Smooth muscle cell (in vitro differentiated cells): ENCODE measurements around the gene HAP1. TPM values are rescaled to one million over a fixed set of nuclear protein-coding genes. Genes with fewer than 3 reads are reported as not detected.

Experiments used
- DNase-seq: peaks from one replicate; lab custom pipeline; 2025; ENCODE audit not compliant: unreplicated experiment; lab: John Stamatoyannopoulos, UW
- H2AFZ ChIP-seq: fragments of 200-600 bp; sonication (generic); 2 replicates; pipeline ENCODE4 v1.6.0; 2016; ENCODE audit warnings: antibody characterized with exemption, low read depth, mild to moderate bottlenecking
- H3F3A ChIP-seq: fragments of 200-600 bp; sonication (generic); 2 replicates; pipeline ENCODE4 v1.6.0; 2017; ENCODE audit warnings: antibody characterized with exemption, low read depth
- H3K27ac ChIP-seq: fragments of 200-600 bp; sonication (generic); 2 replicates; pipeline ENCODE4 v1.5.1; 2016; ENCODE audit warnings: low read depth, mild to moderate bottlenecking
- H3K27me3 ChIP-seq: fragments of 200-600 bp; sonication (generic); 2 replicates; pipeline ENCODE4 v1.6.1; 2016; ENCODE audit warnings: low read depth, mild to moderate bottlenecking
- H3K36me3 ChIP-seq: fragments of 200-600 bp; sonication (generic); 2 replicates; pipeline ENCODE4 v1.5.1; 2016; ENCODE audit warnings: low read depth
- H3K4me1 ChIP-seq: fragments of 200-600 bp; sonication (generic); 2 replicates; pipeline ENCODE4 v1.5.1; 2016; ENCODE audit warnings: low read depth
- H3K4me2 ChIP-seq: fragments of 200-600 bp; sonication (generic); 2 replicates; pipeline ENCODE4 v1.6.0; 2016; ENCODE audit warnings: mild to moderate bottlenecking
- H3K4me3 ChIP-seq: fragments of 200-600 bp; sonication (generic); 2 replicates; pipeline ENCODE4 v1.5.1; 2016; ENCODE audit warnings: mild to moderate bottlenecking
- H3K79me2 ChIP-seq: fragments of 200-600 bp; sonication (generic); 2 replicates; pipeline ENCODE4 v1.6.0; 2016; ENCODE audit warnings: low read depth, mild to moderate bottlenecking
- H3K9ac ChIP-seq: fragments of 200-600 bp; sonication (generic); 2 replicates; pipeline ENCODE4 v1.6.0; 2016; ENCODE audit warnings: low read depth
- H3K9me3 ChIP-seq: fragments of 200-600 bp; sonication (generic); replicated peaks from 2 replicates; pipeline ENCODE4 v1.5.1; 2016; ENCODE audit warnings: low read depth
- H4K20me1 ChIP-seq: fragments of 200-600 bp; sonication (generic); 2 replicates; pipeline ENCODE4 v1.6.0; 2016; ENCODE audit warnings: low read depth
- WGBS: methylation state at CpG from one replicate; pipeline ENCODE4 v1.1.7; 2016; ENCODE audit warnings: low lambda C conversion rate; 5-methylcytosine and 5-hydroxymethylcytosine counted together
- polyA plus RNA-seq: library from polyadenylated mRNA; unstranded; fragments of >200 nt; fragmentation: Nextera tagmentation; extraction: Ambion mirVana; gene quantifications from 2 replicates; pipeline ENCODE4 v1.2.1, GENCODE V29; 2016
- total RNA-seq: library from RNA; depleted of rRNA; stranded (reverse); fragments of >200 nt; gene quantifications from 2 replicates; pipeline ENCODE4 v1.2.3, GENCODE V29; 2014
- TF ChIP-seq, protein P1 (sequence below): fragments of 200-600 bp; sonication (generic); IDR thresholded peaks from 2 replicates; pipeline ENCODE4 v1.5.1; 2017; ENCODE audit warnings: borderline replicate concordance, mild to moderate bottlenecking, antibody characterized with exemption; ENCODE audit not compliant: insufficient read depth, poor library complexity, severe bottlenecking

HAP1 gene
- total and polyA plus RNA-seq, 2 experiments from 2014 or later, result 0.36 to 0.73 TPM

DNA sequence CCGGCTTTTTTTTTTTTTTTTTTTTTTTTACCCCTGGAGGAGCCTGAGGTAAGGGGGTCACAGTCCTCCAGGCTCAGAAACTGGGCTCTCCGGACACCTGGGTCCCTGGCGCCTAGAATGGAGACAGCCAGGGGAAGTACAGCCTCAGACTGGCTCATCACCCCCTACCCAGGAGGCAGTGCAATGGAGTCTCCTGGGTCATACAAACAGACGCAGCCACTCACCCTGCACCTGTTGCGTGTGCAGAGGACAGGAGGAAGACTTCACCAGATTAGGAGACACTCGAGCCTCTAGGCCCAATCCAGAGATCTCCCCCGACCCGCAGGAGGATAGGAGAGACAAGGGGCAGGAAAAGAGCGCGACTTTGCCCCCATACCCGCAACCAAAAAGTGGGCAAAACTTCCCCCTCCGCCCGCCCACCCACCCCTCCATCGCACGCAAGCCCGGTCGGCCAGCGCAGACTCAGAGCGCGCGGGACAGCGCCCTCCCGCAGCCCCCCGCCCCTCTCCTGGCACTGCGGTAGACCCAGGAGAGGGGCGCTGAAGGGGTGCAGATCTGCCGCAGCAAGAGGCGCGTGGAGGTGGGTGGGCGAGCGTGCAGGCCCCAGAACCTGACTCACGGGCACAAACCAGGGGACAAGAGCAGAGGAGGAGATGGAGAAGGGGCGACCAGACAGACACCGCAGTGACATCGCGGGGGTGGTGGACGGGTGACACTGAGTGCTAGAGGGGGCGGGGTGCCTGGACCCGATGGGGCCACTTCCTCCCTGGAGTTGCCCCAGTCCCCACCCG is 900 bp downstream of the HAP1 start:
- H3K4me2 ChIP-seq, result peak overlapping the region; percentile 87
- peaks cover 11% of the 10 kb centered on the region for H3K4me1 ChIP-seq
- H3K27me3 ChIP-seq, result peaks cover 79% of the 10 kb centered on the region

DNA sequence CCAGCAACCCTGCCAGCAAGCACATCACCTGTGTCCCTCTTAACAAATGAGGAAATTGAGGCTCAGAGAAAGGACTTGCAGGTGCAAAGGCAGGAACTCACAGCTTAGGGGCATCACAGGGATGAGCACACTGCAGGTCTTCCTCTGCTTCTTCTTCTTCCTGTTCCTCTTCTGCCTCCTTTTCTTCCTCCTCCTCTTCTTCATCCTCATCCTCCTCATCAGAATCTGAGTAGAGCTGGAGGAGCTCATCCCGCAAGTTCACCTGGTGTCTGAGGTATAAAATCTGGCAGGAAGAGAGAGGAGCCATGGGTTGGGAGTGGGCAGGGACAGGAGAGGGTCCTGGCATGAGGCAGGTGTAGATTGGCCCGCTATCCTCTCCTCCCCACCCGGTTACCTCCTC is 2.6 kb downstream of the HAP1 start:
- no peak overlapping the region for H2AFZ ChIP-seq
- no peaks in the 10 kb centered on the region for H3K9me3 ChIP-seq
- TF ChIP-seq, protein P1, sequence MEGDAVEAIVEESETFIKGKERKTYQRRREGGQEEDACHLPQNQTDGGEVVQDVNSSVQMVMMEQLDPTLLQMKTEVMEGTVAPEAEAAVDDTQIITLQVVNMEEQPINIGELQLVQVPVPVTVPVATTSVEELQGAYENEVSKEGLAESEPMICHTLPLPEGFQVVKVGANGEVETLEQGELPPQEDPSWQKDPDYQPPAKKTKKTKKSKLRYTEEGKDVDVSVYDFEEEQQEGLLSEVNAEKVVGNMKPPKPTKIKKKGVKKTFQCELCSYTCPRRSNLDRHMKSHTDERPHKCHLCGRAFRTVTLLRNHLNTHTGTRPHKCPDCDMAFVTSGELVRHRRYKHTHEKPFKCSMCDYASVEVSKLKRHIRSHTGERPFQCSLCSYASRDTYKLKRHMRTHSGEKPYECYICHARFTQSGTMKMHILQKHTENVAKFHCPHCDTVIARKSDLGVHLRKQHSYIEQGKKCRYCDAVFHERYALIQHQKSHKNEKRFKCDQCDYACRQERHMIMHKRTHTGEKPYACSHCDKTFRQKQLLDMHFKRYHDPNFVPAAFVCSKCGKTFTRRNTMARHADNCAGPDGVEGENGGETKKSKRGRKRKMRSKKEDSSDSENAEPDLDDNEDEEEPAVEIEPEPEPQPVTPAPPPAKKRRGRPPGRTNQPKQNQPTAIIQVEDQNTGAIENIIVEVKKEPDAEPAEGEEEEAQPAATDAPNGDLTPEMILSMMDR, result no peak
- H3K4me1 ChIP-seq, result peaks cover 11% of the 10 kb centered on the region
- no peaks in the 10 kb centered on the region for H3F3A ChIP-seq
- peaks cover 68% of the 10 kb centered on the region for H3K27me3 ChIP-seq
- no peaks in the 10 kb centered on the region for H3K79me2 ChIP-seq
- H3K27ac ChIP-seq, result no peak overlapping the region
- H3K4me2 ChIP-seq, result no peak overlapping the region
- WGBS, result 71% methylated on average over 2 of the region's 3 CpGs
- H3K9ac ChIP-seq, result no peak overlapping the region
- no peaks in the 10 kb centered on the region for H4K20me1 ChIP-seq
- DNase-seq, result no peak
- no peak overlapping the region for H3K4me3 ChIP-seq
- H3K36me3 ChIP-seq, result no peaks in the 10 kb centered on the region

More for the DNA sequence above, 900 bp downstream of the HAP1 start:
- Histone ChIP-seq H2AFZ (no peak overlapping the region), H3K27ac (no peak overlapping the region), H3K4me3 (peak overlapping the region; percentile 46), H3F3A (no peaks in the 10 kb centered on the region), H3K79me2 (no peaks in the 10 kb centered on the region), H3K9me3 (no peaks in the 10 kb centered on the region), H4K20me1 (no peaks in the 10 kb centered on the region), H3K36me3 (no peaks in the 10 kb centered on the region), H3K9ac (no peak overlapping the region)
- WGBS, result 28% methylated on average over 19 of the region's 40 CpGs
- no peak for DNase-seq
- TF ChIP-seq, protein P1, result no peak

DNA sequence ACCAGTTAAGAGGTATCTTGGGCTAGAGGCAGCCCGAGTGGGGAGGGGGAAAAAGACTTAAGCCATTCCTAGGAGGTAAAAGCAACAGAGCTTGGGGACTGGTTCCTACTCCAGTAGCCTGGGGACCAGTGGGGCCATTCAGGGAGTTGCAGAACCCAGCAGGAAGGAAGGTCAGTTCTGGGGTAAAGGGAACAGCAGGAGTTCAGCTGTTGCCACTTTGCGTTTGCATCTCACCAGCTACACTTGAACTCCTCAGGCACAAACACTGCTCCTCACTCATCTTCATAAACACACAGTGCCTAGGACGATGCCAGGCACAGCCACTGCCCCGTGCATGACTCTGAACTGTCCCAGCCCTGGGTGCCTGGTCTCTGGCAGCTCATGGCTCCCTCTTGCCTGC is 4.0 kb downstream of the HAP1 start:
- H4K20me1 ChIP-seq, result no peaks in the 10 kb centered on the region
- no peak overlapping the region for H3K27ac ChIP-seq
- no peak overlapping the region for H3K4me2 ChIP-seq
- H3K4me3 ChIP-seq, result no peak overlapping the region
- TF ChIP-seq, protein P1, result no peak
- WGBS, result 66% methylated on average over 4 of the region's 4 CpGs
- H2AFZ ChIP-seq, result no peak overlapping the region
- H3K4me1 ChIP-seq, result peaks cover 11% of the 10 kb centered on the region
- H3K36me3 ChIP-seq, result no peaks in the 10 kb centered on the region
- DNase-seq, result no peak
- no peaks in the 10 kb centered on the region for H3K9me3 ChIP-seq
- no peak overlapping the region for H3K9ac ChIP-seq
- no peaks in the 10 kb centered on the region for H3F3A ChIP-seq
- peaks cover 55% of the 10 kb centered on the region for H3K27me3 ChIP-seq
- H3K79me2 ChIP-seq, result no peaks in the 10 kb centered on the region

DNA sequence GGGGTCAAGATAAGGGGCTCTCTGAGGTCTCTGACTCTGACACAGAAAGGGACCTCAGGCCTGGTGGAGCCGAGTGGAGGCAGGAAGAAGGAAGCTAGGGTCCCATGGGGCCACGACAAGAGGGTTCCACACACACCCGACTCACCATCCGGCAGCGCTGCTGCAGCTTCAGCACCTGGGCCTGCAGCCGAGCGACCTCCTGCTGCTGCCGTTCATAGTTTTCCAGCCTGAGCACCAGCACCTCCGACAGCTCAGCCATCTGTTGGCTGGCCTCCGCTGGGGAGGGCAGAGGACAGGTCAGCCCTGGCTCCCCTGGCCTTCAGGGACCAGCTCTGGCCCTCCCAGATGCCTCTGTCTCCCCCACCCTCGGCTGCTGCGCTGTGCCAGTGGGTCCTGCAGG is 6.4 kb downstream of the HAP1 start:
- H3K9ac ChIP-seq, result no peak overlapping the region
- TF ChIP-seq, protein P1, result no peak

More for the DNA sequence above, 6.4 kb downstream of the HAP1 start:
- Histone ChIP-seq H3K36me3 (no peaks in the 10 kb centered on the region), H3K4me2 (no peak overlapping the region), H2AFZ (no peak overlapping the region), H3K79me2 (no peaks in the 10 kb centered on the region), H3F3A (no peaks in the 10 kb centered on the region), H3K27ac (no peak overlapping the region), H3K4me1 (no peaks in the 10 kb centered on the region), H3K27me3 (peaks cover 30% of the 10 kb centered on the region), H3K4me3 (no peak overlapping the region), H4K20me1 (no peaks in the 10 kb centered on the region), H3K9me3 (no peaks in the 10 kb centered on the region)
- WGBS, result 76% methylated on average over 12 of the region's 12 CpGs
- DNase-seq, result no peak
